Activated CD8-positive, alpha-beta T cell treated with anti-CD3 and anti-CD28 coated beads for 36 hours (primary cell): ENCODE data around the gene NPC2. TPM values are rescaled to one million over a fixed set of nuclear protein-coding genes. Genes with fewer than 3 reads are reported as not detected.

Source experiments
- ATAC-seq: fragments of 200-7000 bp; cut with Tn5 transposase; one replicate; pipeline ENCODE4 v1.10.0; 2021; ENCODE audit warnings: mild to moderate bottlenecking, moderate library complexity
- CTCF ChIA-PET: fragments of 350-600 bp; sonication (Branson Sonifier 250); formaldehyde crosslinking; loops from one replicate; lab custom pipeline; 2021; ENCODE audit warnings: antibody characterized with exemption; lab: Charles Lee
- POLR2A ChIA-PET: fragments of 350-600 bp; sonication (Branson Sonifier 250); formaldehyde crosslinking; loops from one replicate; lab custom pipeline; 2021; ENCODE audit warnings: antibody characterized with exemption; lab: Charles Lee
- DNase-seq: peaks from one replicate; pipeline ENCODE4 v3.0.0-alpha.2; 2020
- H3K27ac Mint-ChIP-seq: one replicate; pipeline ENCODE4 v1.8.0; 2021; ENCODE audit warnings: mild to moderate bottlenecking, mixed read lengths
- H3K27me3 Mint-ChIP-seq: one replicate; pipeline ENCODE4 v1.8.0; 2021; ENCODE audit warnings: mixed read lengths
- H3K36me3 Mint-ChIP-seq: one replicate; pipeline ENCODE4 v1.8.0; 2021; ENCODE audit warnings: low read depth, mixed read lengths
- H3K4me1 Mint-ChIP-seq: one replicate; pipeline ENCODE4 v1.8.0; 2021; ENCODE audit warnings: low read depth, mixed read lengths
- H3K4me3 Mint-ChIP-seq: one replicate; pipeline ENCODE4 v1.8.0; 2021; ENCODE audit warnings: mild to moderate bottlenecking, moderate library complexity, mixed read lengths
- H3K9me3 Mint-ChIP-seq: one replicate; pipeline ENCODE4 v1.8.0; 2021; ENCODE audit warnings: mixed read lengths
- CTCF ChIP-seq: fragments of 200-600 bp; IDR thresholded peaks from one replicate; pipeline ENCODE4 v1.8.0; 2022; ENCODE audit warnings: antibody characterized with exemption, mild to moderate bottlenecking
- intact Hi-C: fragments of 100-400 bp; cut with micrococcal nuclease; formaldehyde crosslinking; loops from one replicate; pipeline ENCODE4 v1.10.0; 2022
- total RNA-seq, 2 experiments: library from RNA; stranded (reverse); gene quantifications; one replicate each; pipeline ENCODE4 v1.2.3, GENCODE V29; 2021

Gene NPC2
- total RNA-seq, 2 experiments from 2014 or later, result 19.1 to 21.0 TPM

- no peak for TF ChIP-seq CTCF
- Mint-ChIP-seq H3K27me3 (peaks cover 1% of the 10 kb centered on the region), H3K9me3 (no peaks in the 10 kb centered on the region), H3K4me3 (no peak overlapping the region), H3K36me3 (no peaks in the 10 kb centered on the region), H3K4me1 (no peaks in the 10 kb centered on the region), H3K27ac (no peak overlapping the region)
- intact Hi-C loops, result no loop called here
- POLR2A ChIA-PET, result interaction anchor here (0.6 to 1.3 kb wide), 2 partner anchors 63 to 1266 kb away, joined by 3 read pairs; no protein-coding TSS in a partner anchor
- DNase-seq (no peak), ATAC-seq (no peak)
- CTCF ChIA-PET, result no interaction called here
Observed at GRCh38 chr14:74462993-74463392, 30.1 kb downstream of the NPC2 start.

- DNase-seq (no peak), ATAC-seq (no peak)
- POLR2A ChIA-PET, result no interaction called here
- intact Hi-C loops, result no loop called here
- Mint-ChIP-seq H3K4me3 (no peak overlapping the region), H3K36me3 (no peaks in the 10 kb centered on the region), H3K27me3 (peaks cover 1% of the 10 kb centered on the region), H3K9me3 (no peaks in the 10 kb centered on the region), H3K4me1 (no peaks in the 10 kb centered on the region), H3K27ac (no peak overlapping the region)
- CTCF ChIA-PET, result interaction anchor here (1.0 kb wide), 2 partner anchors 9 to 41 kb away, joined by 3 read pairs; no protein-coding TSS in a partner anchor
- no peak for TF ChIP-seq CTCF
Observed at GRCh38 chr14:74459976-74460375, 33.1 kb downstream of the NPC2 start.

GRCh38 chr14:74459289-74459946 is 33.7 kb downstream of the NPC2 start:
- intact Hi-C loops, result no loop called here
- no peak overlapping the region for H3K27ac Mint-ChIP-seq
- H3K27me3 Mint-ChIP-seq, result peaks cover 1% of the 10 kb centered on the region
- CTCF ChIA-PET, result interaction anchor here (0.8 to 1.2 kb wide), 4 partner anchors 8 to 95 kb away, joined by 3 read pairs; no protein-coding TSS in a partner anchor
- peak; percentile 90 for ATAC-seq
- POLR2A ChIA-PET, result interaction anchor here (0.7 kb wide), 1 partner anchor 17 kb away, joined by 3 read pairs; no protein-coding TSS in a partner anchor
- H3K36me3 Mint-ChIP-seq, result no peaks in the 10 kb centered on the region
- DNase-seq, result peak; percentile 56
- H3K9me3 Mint-ChIP-seq, result no peaks in the 10 kb centered on the region
- no peak for TF ChIP-seq CTCF
- no peak overlapping the region for H3K4me3 Mint-ChIP-seq
- H3K4me1 Mint-ChIP-seq, result no peaks in the 10 kb centered on the region

GRCh38 chr14:74457565-74457895 is 35.6 kb downstream of the NPC2 start:
- H3K4me3 Mint-ChIP-seq, result no peak overlapping the region
- H3K27me3 Mint-ChIP-seq, result peaks cover 3% of the 10 kb centered on the region
- H3K4me1 Mint-ChIP-seq, result no peaks in the 10 kb centered on the region
- ChIA-PET POLR2A (no interaction called here), CTCF (interaction anchor here (0.7 to 1.3 kb wide), 3 partner anchors 10 to 487 kb away, joined by 3 to 4 read pairs (median 4); no protein-coding TSS in a partner anchor)
- no peak for ATAC-seq
- H3K9me3 Mint-ChIP-seq, result no peaks in the 10 kb centered on the region
- H3K27ac Mint-ChIP-seq, result no peak overlapping the region
- no peaks in the 10 kb centered on the region for H3K36me3 Mint-ChIP-seq
- no peak for DNase-seq
- no peak for TF ChIP-seq CTCF
- intact Hi-C loops, result no loop called here
